ENCODE results near the gene HIRIP3. TPM values are rescaled to one million over a fixed set of nuclear protein-coding genes. Genes with fewer than 3 reads are reported as not detected.

Gene HIRIP3
- total and polyA plus RNA-seq, 2 donors (not counting 3 experiments of a cell fraction or from before 2014, with no cell fraction given): 6.7 to 8.6 TPM

- no peak overlapping the region for H2AFZ ChIP-seq (ENCODE audit: low read depth, low read length)
- no peak for TF ChIP-seq CTCF (IDR thresholded peaks at IDR 0.05; ENCODE audit: extremely low read depth in 1 of 2, insufficient read depth in 1 of 2, low read depth in 1 of 2, low read length in 2 of 2)
- TF ChIP-seq EZH2 (IDR thresholded peaks at IDR 0.05; ENCODE audit: borderline replicate concordance, low read depth, low read length, severe bottlenecking): no peak
- TF ChIP-seq GATA2 (IDR thresholded peaks at IDR 0.05; ENCODE audit: insufficient read depth, insufficient read length, low read depth, low read length): no peak
- no peak for TF ChIP-seq FOS (IDR thresholded peaks at IDR 0.05; ENCODE audit: borderline replicate concordance, insufficient read depth, low read length)
- TF ChIP-seq MYC (IDR thresholded peaks at IDR 0.05; ENCODE audit: low read depth, low read length): no peak
- no peak for TF ChIP-seq POLR2AphosphoS5 (IDR thresholded peaks at IDR 0.05; ENCODE audit: insufficient read depth, low read depth, low read length)
- TF ChIP-seq MAX (IDR thresholded peaks at IDR 0.05; ENCODE audit: insufficient read depth, insufficient read length): no peak
- BruUV-seq (replicated peaks): no TSS peak
- no peaks in the 10 kb centered on the region for H3K27me3 ChIP-seq (ENCODE audit: control insufficient read depth in 2 of 2, insufficient read depth in 2 of 2, low read length in 2 of 2)
- H3K27ac ChIP-seq (ENCODE audit: insufficient read depth, low read depth, low read length): no peak overlapping the region
- no peaks in the 10 kb centered on the region for H3K9me3 ChIP-seq (replicated peaks; ENCODE audit: control insufficient read depth, insufficient read depth, low read length)
- intact Hi-C loops (cut with micrococcal nuclease): loop anchor here (5.0 kb wide), 2 partner anchors 150 to 165 kb away; partner anchors contain the start of genes MAZ and MVP
- dilution Hi-C loops (cut with MboI; ENCODE audit: extremely low pct_ligation_motif_present, low sequenced_read_pairs): no loop called here
- H3K9ac ChIP-seq (replicated peaks; ENCODE audit: extremely low read depth, insufficient read depth, low read length): no peak overlapping the region
- DNase-seq (ENCODE audit: low read depth, low spot score) (no peak), FAIRE-seq (no peak)
- no peak overlapping the region for H3K4me3 ChIP-seq (replicated peaks in 1 of 3; ENCODE audit: insufficient read depth in 1 of 3, low read depth in 1 of 3, low read length in 3 of 3)
- CTCF ChIA-PET: interaction anchor here (1.2 to 2.3 kb wide), 4 partner anchors 10 to 165 kb away, joined by 4 to 17 read pairs (median 12); partner anchors contain the start of gene TMEM219
- peaks cover 38% of the 10 kb centered on the region for H3K79me2 ChIP-seq (ENCODE audit: control insufficient read depth, insufficient read depth, low read length)
- peaks cover 5 to 10% of the 10 kb centered on the region in 2 experiments for H3K36me3 ChIP-seq (ENCODE audit: control insufficient read depth in 2 of 2, extremely low read depth in 1 of 2, insufficient read depth in 2 of 2, low read length in 2 of 2)
- no peaks in the 10 kb centered on the region for H3K9me1 ChIP-seq (replicated peaks; ENCODE audit: control insufficient read depth, extremely low read depth, insufficient read depth, low read length)
- peaks cover 27% of the 10 kb centered on the region for H3K4me1 ChIP-seq (ENCODE audit: control insufficient read depth, extremely low read depth, insufficient read depth, low read length)
- H3K4me2 ChIP-seq (ENCODE audit: insufficient read depth, low read length): no peak overlapping the region
- no peaks in the 10 kb centered on the region for H4K20me1 ChIP-seq (replicated peaks; ENCODE audit: control insufficient read depth, extremely low read depth, insufficient read depth, low read length)
- POLR2A ChIA-PET: no interaction called here
These were observed 22.9 kb downstream of the HIRIP3 start for GRCh38 chr16:29972500-29972899.
